Dermis microvascular lymphatic vessel endothelial cell (primary cell): ENCODE data around the gene NLRP6. TPM values are rescaled to one million over a fixed set of nuclear protein-coding genes. Genes with fewer than 3 reads are reported as not detected.
"Not testable (repeated sequence)": the region's sequence is repeated elsewhere in the genome, so short reads cannot be mapped to it uniquely, and the experiment has no call there.

Experiments
- DNase-seq, 2 donors: peaks; one replicate each; pipeline versions ENCODE4 v3.0.0 to v3.0.0-alpha.2; 2010; ENCODE audit warnings: low read depth in 2 of 2
- total RNA-seq: library from RNA; depleted of rRNA; stranded (reverse); fragments of >200 nt; gene quantifications from 2 replicates; pipeline ENCODE4 v1.2.1, GENCODE V29; 2014

The NLRP6 gene
- total RNA-seq, 1 donor from 2014 or later, result not detected

GRCh38 chr11:306645-307371, 28.6 kb downstream of the NLRP6 start:
- DNase-seq, result no peak

DNA sequence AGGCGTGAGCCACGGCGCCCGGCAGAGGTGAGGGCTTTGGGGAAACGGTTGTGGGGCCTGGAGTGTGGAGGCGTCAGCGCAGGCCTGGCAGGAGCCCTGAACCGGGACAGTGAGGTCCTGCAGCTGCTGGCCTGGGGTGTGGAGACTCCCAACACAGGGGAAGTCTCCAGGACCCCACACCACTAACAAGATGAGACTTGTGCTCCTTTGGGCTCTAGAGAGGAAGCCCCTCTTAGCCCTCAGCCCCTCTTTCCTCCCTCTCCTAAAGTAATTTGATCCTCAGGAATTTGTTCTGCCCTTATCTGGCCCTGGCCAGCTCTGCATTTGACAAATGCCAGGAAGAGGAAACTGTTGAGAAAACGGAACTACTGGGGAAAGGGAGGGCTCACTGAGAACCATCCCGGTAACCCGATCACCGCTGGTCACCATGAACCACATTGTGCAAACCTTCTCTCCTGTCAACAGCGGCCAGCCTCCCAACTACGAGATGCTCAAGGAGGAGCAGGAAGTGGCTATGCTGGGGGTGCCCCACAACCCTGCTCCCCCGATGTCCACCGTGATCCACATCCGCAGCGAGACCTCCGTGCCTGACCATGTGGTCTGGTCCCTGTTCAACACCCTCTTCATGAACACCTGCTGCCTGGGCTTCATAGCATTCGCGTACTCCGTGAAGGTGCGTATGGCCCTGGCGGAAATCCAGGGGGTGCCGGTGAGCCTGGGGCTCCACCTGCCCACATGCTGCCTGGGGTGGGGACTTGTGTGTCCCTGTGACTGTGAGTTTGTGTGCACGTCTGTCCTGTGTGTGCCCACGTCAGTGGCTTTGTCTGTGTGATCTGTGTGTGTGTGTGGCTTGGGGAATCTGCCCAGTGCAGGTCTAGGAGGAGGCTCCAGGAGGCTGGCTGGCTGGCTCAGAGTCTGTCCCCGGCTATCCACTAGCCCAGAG, 29.8 kb downstream of the NLRP6 start, which contains the start of gene IFITM2:
IFITM2 (plus strand) TSS at position 51 of the 943 bp plus-strand sequence; CDS start at position 428, 377 bp downstream.
- DNase-seq, result peak; percentile 74 to 76

DNA sequence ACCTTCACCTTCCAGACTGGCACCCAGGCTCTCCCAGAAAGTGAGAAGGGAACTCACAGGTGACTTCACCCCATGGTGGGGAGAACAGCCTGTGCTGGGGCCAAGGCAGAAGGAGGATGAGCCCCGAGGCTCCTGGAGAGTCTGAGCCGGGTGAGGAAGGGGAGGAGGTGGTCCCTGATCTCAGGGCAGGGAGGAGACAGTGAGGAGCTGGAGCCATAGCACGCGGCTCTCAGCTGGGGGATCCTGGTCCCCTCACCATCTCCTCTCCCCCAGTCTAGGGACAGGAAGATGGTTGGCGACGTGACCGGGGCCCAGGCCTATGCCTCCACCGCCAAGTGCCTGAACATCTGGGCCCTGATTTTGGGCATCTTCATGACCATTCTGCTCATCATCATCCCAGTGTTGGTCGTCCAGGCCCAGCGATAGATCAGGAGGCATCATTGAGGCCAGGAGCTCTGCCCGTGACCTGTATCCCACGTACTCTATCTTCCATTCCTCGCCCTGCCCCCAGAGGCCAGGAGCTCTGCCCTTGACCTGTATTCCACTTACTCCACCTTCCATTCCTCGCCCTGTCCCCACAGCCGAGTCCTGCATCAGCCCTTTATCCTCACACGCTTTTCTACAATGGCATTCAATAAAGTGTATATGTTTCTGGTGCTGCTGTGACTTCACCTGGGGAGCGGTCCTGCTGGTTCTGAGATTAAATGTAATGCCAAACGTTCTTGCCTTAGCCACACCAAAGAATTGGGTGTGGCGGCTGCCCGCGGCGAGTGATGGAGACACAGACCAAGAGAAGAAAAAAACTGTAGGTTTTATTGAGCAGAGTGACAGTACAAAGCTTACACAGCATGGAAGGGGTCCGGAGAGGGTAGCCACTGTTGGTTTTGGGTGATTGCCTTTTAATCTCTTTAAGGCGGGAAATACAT, 30.8 kb downstream of the NLRP6 start:
- DNase-seq, result not testable (repeated sequence)

DNA sequence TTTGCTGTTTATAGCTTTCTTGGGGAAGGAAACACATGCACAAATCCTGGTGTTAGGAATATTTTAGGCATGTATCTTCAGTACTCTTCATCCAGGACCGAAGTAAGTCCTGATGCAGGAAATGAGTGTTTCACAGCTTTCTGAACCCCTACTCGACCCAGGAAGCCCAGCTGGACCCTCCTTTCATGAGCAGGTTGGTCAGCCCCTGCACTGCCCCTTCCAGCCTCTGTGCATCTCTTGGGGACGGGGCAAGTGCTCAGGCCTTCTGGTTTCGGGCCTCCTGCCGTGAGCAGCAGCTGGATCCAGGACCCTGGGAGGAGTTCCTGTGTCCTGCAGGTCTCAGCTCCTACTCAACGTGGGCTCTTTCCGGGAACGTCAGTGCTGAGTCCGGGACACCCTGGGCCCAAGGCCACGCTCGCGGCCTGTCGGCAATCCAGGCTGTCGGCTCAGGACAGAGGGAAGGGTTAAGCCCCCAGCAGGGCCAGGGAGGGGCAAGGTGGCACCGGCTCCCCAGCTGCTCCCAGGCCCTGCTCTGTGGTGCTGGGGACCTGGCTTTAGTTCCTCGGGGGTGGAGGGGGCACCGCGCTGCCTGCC, 31.9 kb downstream of the NLRP6 start:
- DNase-seq, result peak in 1 of 2 donors; percentile 11

- not testable (repeated sequence) for DNase-seq
Measured at GRCh38 chr11:311013-311748, 33.0 kb downstream of the NLRP6 start.

DNA sequence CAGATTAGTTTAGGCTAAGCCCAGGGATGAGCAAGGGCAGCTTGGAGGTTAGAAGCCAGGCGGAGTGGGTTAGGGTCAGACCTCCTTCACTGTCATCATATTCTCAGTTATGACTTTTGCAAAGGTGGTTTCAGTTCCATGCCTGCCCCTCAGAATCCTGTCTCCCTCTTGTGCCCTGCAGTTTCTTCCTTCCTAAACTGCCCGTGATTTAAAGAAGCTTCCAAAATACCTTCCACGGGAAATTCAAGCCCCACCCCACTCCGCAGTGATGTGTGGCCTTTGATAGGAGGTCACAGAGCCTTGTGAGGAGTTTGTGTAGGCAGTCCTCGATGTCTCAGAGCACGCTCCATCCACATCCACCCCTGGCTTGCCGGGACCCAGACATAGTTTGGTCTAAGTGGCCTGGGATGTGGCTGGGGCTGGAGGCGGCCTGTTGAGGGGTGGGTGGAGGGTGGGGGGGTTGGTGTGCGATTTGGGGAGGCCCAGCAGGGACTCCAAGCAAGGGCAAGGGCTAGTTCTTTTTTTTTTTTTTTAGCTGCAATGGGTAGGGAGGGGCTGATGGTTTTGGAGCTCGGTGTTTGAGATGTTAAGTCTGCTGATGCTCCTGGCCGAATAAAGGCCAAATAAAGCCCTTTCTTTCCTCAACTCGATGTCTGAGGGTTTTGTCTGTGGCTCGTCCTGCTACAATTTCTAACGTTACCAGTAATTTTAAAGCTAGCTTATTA, 34.0 kb downstream of the NLRP6 start:
- no peak for DNase-seq

- no peak for DNase-seq
Measured at GRCh38 chr11:313304-313786, 35.1 kb downstream of the NLRP6 start.

GRCh38 chr11:313787-314553, 35.8 kb downstream of the NLRP6 start, which contains the start of gene IFITM1:
Gene IFITM1, plus strand, starts transcription at chr11:314040. Its CDS starts 131 bp downstream, at chr11:314171.
- no peak for DNase-seq

DNA sequence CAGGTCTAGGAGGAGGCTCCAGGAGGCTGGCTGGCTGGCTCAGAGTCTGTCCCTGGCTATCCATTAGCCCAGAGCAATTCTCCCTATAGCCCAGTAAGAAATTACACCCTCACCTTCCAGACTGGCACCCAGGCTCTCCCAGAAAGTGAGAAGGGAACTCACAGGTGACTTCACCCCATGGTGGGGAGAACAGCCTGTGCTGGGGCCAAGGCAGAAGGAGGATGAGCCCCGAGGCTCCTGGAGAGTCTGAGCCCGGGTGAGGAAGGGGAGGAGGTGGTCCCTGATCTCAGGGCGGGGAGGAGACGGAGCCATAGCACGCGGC, 36.3 kb downstream of the NLRP6 start:
- not testable (repeated sequence) for DNase-seq

GRCh38 chr11:315051-315481, 36.9 kb downstream of the NLRP6 start:
- DNase-seq, result no peak

- no peak for DNase-seq
Measured at GRCh38 chr11:315516-315994, 37.3 kb downstream of the NLRP6 start.

- no peak for DNase-seq
Measured at GRCh38 chr11:316031-316701, 38.0 kb downstream of the NLRP6 start.

GRCh38 chr11:316891-317301, 38.7 kb downstream of the NLRP6 start:
- no peak for DNase-seq

DNA sequence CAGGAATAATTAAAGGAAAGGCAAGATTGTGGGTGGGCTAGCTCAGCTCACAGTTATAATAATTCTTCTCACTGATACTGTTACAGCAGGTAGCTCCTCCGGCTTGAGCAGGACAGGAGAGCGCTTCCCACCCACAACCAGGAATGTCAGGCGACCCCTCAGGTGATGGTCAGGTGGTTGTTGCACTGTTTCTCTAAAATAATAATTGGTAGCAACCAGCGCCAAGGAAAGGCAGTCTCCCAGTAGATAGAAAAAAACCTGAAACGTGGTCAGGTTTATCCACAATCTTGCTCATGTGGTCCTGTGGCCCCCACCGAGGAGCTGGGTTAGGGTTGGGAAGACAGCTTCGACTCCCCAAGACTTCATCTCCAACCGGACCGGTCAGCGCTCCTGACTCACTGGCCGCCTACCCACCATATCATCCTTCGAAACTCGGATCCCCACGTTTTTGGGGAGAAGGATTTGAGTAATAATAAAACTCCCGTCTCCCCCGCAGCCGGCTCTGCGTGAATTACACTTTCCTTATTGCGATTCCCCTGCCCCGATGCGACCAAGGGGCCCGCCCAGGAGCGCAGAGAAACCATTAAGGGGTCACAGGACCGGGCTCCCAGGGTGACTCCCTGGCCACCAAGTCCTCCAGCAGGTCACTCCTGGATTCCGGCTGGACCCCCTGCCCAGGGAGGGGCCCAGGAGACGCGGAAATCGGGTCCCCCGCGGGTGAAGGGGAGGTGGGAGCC, 39.6 kb downstream of the NLRP6 start:
- DNase-seq, result not testable (repeated sequence)

- not testable (repeated sequence) for DNase-seq
Measured at GRCh38 chr11:318405-319120, 40.4 kb downstream of the NLRP6 start.

- DNase-seq, result not testable (repeated sequence)
Measured at GRCh38 chr11:319121-319887, 41.1 kb downstream of the NLRP6 start.
